PC-9 (cell line): Measurements from ENCODE around the gene ARID4B. TPM values are rescaled to one million over a fixed set of nuclear protein-coding genes. Genes with fewer than 3 reads are reported as not detected.

Experiments used
- BruUV-seq: library from RNA; stranded (reverse); fragments of 400-500 nt; replicated peaks from 2 replicates; lab custom pipeline; 2021; lab: Mats Ljungman, UMichigan
- CTCF ChIA-PET: fragments of 300-600 bp; sonication (Branson Sonifier 250); formaldehyde crosslinking; loops from one replicate; lab custom pipeline; 2022; ENCODE audit warnings: antibody characterized with exemption; lab: Charles Lee
- POLR2A ChIA-PET: fragments of 300-600 bp; sonication (Branson Sonifier 250); formaldehyde crosslinking; loops from one replicate; lab custom pipeline; 2022; ENCODE audit warnings: antibody characterized with exemption; ENCODE audit not compliant: unreplicated experiment; lab: Charles Lee
- DNase-seq, 2 experiments: peaks; one replicate each; pipeline versions ENCODE4 v3.0.0 to v3.0.0-alpha.2; 2015 to 2022; ENCODE audit warnings: mixed read lengths in 1 of 2
- H2AFZ ChIP-seq: fragments of 200-600 bp; sonication (generic); 2 replicates; pipeline ENCODE4 v1.8.1; 2017; ENCODE audit warnings: antibody characterized with exemption
- H3F3A ChIP-seq: fragments of 200-600 bp; sonication (generic); 2 replicates; pipeline ENCODE4 v1.8.1; 2017; ENCODE audit warnings: antibody characterized with exemption, mild to moderate bottlenecking, low read depth; ENCODE audit not compliant: insufficient read depth
- H3K27ac ChIP-seq: fragments of 200-600 bp; sonication (generic); 2 replicates; pipeline ENCODE4 v1.6.1; 2016; ENCODE audit warnings: mixed run types
- H3K27me3 ChIP-seq: fragments of 200-600 bp; sonication (generic); 2 replicates; pipeline ENCODE4 v1.6.1; 2016; ENCODE audit warnings: low read depth, mixed run types; ENCODE audit not compliant: insufficient read depth
- H3K36me3 ChIP-seq: fragments of 200-600 bp; sonication (generic); 2 replicates; pipeline ENCODE4 v1.6.1; 2016; ENCODE audit warnings: low read depth, mixed run types
- H3K4me1 ChIP-seq: fragments of 200-600 bp; sonication (generic); replicated peaks from 2 replicates; pipeline ENCODE4 v1.6.1; 2016; ENCODE audit warnings: mixed run types; ENCODE audit not compliant: insufficient read depth
- H3K4me2 ChIP-seq: fragments of 200-600 bp; sonication (generic); 2 replicates; pipeline ENCODE4 v1.6.1; 2017; ENCODE audit warnings: mixed run types
- H3K4me3 ChIP-seq: fragments of 200-600 bp; sonication (generic); 2 replicates; pipeline ENCODE4 v1.6.1; 2016; ENCODE audit warnings: mixed run types
- H3K79me2 ChIP-seq: fragments of 200-600 bp; sonication (generic); 2 replicates; pipeline ENCODE4 v1.6.1; 2017; ENCODE audit warnings: low read depth, mixed run types
- H3K9me2 ChIP-seq: fragments of 200-600 bp; sonication (generic); 2 replicates; pipeline ENCODE4 v1.8.1; 2017; ENCODE audit warnings: mild to moderate bottlenecking; ENCODE audit not compliant: insufficient read depth
- H3K9me3 ChIP-seq: fragments of 200-600 bp; sonication (generic); 2 replicates; pipeline ENCODE4 v1.8.1; 2016; ENCODE audit warnings: low read depth; ENCODE audit not compliant: insufficient read depth
- H4K20me1 ChIP-seq: fragments of 200-600 bp; sonication (generic); 2 replicates; pipeline ENCODE4 v1.8.1; 2017; ENCODE audit not compliant: insufficient read depth
- CTCF ChIP-seq: fragments of 200-600 bp; sonication (generic); conservative IDR thresholded peaks from 2 replicates; pipeline ENCODE4 v1.6.1; 2017; ENCODE audit warnings: mixed run types, antibody characterized with exemption, mild to moderate bottlenecking, moderate library complexity
- EZH2 ChIP-seq: fragments of 200-600 bp; sonication (generic); IDR thresholded peaks from 2 replicates; pipeline ENCODE4 v1.8.0; 2017; ENCODE audit warnings: antibody characterized with exemption, low read depth
- intact Hi-C: fragments of 100-400 bp; cut with micrococcal nuclease; formaldehyde crosslinking; loops from one replicate; pipeline ENCODE4 v1.10.0; 2022; ENCODE audit not compliant: unreplicated experiment
- total RNA-seq: library from RNA; stranded (reverse); gene quantifications from 2 replicates; pipeline ENCODE4 v1.2.3, GENCODE V29; 2021

Gene ARID4B
- total RNA-seq, 1 experiment from 2014 or later: 47.1 TPM

GRCh38 chr1:235369802-235370201 is 41.8 kb upstream of the ARID4B start:
- BruUV-seq: no TSS peak
- Histone ChIP-seq H3K4me2 (no peak overlapping the region), H3K36me3 (no peaks in the 10 kb centered on the region), H3K4me1 (peaks cover 22% of the 10 kb centered on the region), H4K20me1 (no peaks in the 10 kb centered on the region), H3K27ac (no peak overlapping the region), H3K9me2 (no peaks in the 10 kb centered on the region), H3K4me3 (no peak overlapping the region), H3K27me3 (no peaks in the 10 kb centered on the region), H3F3A (peaks cover 26% of the 10 kb centered on the region), H3K79me2 (peaks cover 34% of the 10 kb centered on the region), H2AFZ (no peak overlapping the region), H3K9me3 (no peaks in the 10 kb centered on the region)
- no peak for DNase-seq
- ChIA-PET CTCF (no interaction called here), POLR2A (no interaction called here)
- intact Hi-C loops: loop anchor here (5.0 kb wide), 1 partner anchor 132 kb away; the partner anchor contains the start of gene B3GALNT2
- TF ChIP-seq EZH2: no peak
- no peak for TF ChIP-seq CTCF

- Histone ChIP-seq H3K9me2 (no peaks in the 10 kb centered on the region), H3K9me3 (no peaks in the 10 kb centered on the region), H3K36me3 (no peaks in the 10 kb centered on the region), H3K4me1 (peaks cover 22% of the 10 kb centered on the region), H2AFZ (peak overlapping the region; percentile 88), H3K4me3 (peak overlapping the region; percentile 82), H3K79me2 (peaks cover 34% of the 10 kb centered on the region), H3K27me3 (no peaks in the 10 kb centered on the region), H3K27ac (peak overlapping the region; percentile 84), H3K4me2 (peak overlapping the region; percentile 80), H4K20me1 (no peaks in the 10 kb centered on the region), H3F3A (peaks cover 26% of the 10 kb centered on the region)
- CTCF ChIA-PET: interaction anchor here (0.6 kb wide), 2 partner anchors 122 to 884 kb away, joined by 5 to 10 read pairs; no protein-coding TSS in a partner anchor
- DNase-seq: no peak
- intact Hi-C loops: loop anchor here (5.0 kb wide), 1 partner anchor 134 kb away; the partner anchor contains the start of gene B3GALNT2
- POLR2A ChIA-PET: no interaction called here
- BruUV-seq: no TSS peak
- TF ChIP-seq EZH2 (no peak), CTCF (no peak)
These were observed 40.4 kb upstream of the ARID4B start for GRCh38 chr1:235368428-235368827.

- Histone ChIP-seq H3K4me3 (peak within 1 kb of the TSS; percentile 82), H3K4me2 (peak within 1 kb of the TSS; percentile 80), H3K4me1 (peaks cover 22% of the 10 kb centered on the region), H3K9me2 (no peaks in the 10 kb centered on the region), H3K9me3 (no peaks in the 10 kb centered on the region), H3K27me3 (no peaks in the 10 kb centered on the region), H4K20me1 (no peaks in the 10 kb centered on the region), H2AFZ (peak within 1 kb of the TSS; percentile 88), H3F3A (peaks cover 26% of the 10 kb centered on the region), H3K36me3 (no peaks in the 10 kb centered on the region), H3K27ac (peak within 1 kb of the TSS; percentile 84), H3K79me2 (peaks cover 32% of the 10 kb centered on the region)
- no TSS peak for BruUV-seq
- POLR2A ChIA-PET: interaction anchor here (0.5 to 0.8 kb wide), 7 partner anchors 25 to 834 kb away, joined by 3 to 13 read pairs (median 5); partner anchors contain the start of gene GGPS1
- no peak; the same call in 1 of the 2 replicates for TF ChIP-seq CTCF
- no peak for TF ChIP-seq EZH2
- CTCF ChIA-PET: interaction anchor here (0.6 to 1.3 kb wide), 3 partner anchors 48 to 491 kb away, joined by 3 to 5 read pairs (median 4); no protein-coding TSS in a partner anchor
- intact Hi-C loops: loop anchor here (1.0 to 5.0 kb wide), 5 partner anchors 37 to 135 kb away; partner anchors contain the start of genes ARID4B, B3GALNT2 and GGPS1
- DNase-seq: peak; percentile 98 to 99
These were observed 39.3 kb upstream of the ARID4B start, which contains the start of gene TBCE for GRCh38 chr1:235367000-235367908. Gene TBCE, plus strand, starts transcription at chr1:235367427. Its CDS starts 12,623 bp downstream, at chr1:235380050.
